Sigmoid colon (tissue), 4 donors: Measurements from ENCODE around the gene MXD3.

ENCODE experiments used
- POLR2A ChIP-seq, 2 donors: fragments of 450-650 bp; IDR thresholded peaks; one replicate each; pipeline ENCODE4 v1.6.1; 2016; ENCODE audit warnings: antibody characterized with exemption in 2 of 2, mild to moderate bottlenecking in 2 of 2, moderate library complexity in 2 of 2
- POLR2AphosphoS5 ChIP-seq, 4 donors: sonication (generic); formaldehyde crosslinking; IDR thresholded peaks; one replicate each; pipeline ENCODE4 v1.6.1; 2017; ENCODE audit warnings: antibody characterized with exemption in 4 of 4
- TF ChIP-seq, protein P1 (sequence below), 4 experiments: fragments of 450-650 bp in 3 of 4; fragments of 200-600 bp in 1 of 4; IDR thresholded peaks; one replicate each; pipeline ENCODE4 v1.5.1; 2016 to 2019; ENCODE audit warnings: antibody characterized with exemption in 4 of 4, mild to moderate bottlenecking in 3 of 4, moderate library complexity in 2 of 4

- TF ChIP-seq POLR2A (IDR thresholded peaks at IDR 0.05) (no peak), POLR2AphosphoS5 (IDR thresholded peaks at IDR 0.05) (no peak)
- TF ChIP-seq, protein P1, sequence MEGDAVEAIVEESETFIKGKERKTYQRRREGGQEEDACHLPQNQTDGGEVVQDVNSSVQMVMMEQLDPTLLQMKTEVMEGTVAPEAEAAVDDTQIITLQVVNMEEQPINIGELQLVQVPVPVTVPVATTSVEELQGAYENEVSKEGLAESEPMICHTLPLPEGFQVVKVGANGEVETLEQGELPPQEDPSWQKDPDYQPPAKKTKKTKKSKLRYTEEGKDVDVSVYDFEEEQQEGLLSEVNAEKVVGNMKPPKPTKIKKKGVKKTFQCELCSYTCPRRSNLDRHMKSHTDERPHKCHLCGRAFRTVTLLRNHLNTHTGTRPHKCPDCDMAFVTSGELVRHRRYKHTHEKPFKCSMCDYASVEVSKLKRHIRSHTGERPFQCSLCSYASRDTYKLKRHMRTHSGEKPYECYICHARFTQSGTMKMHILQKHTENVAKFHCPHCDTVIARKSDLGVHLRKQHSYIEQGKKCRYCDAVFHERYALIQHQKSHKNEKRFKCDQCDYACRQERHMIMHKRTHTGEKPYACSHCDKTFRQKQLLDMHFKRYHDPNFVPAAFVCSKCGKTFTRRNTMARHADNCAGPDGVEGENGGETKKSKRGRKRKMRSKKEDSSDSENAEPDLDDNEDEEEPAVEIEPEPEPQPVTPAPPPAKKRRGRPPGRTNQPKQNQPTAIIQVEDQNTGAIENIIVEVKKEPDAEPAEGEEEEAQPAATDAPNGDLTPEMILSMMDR (IDR thresholded peaks at IDR 0.05), result no peak
Measured at GRCh38 chr5:177350776-177351391, 39.2 kb upstream of the MXD3 start.
